RWPE1 (cell line): ENCODE results near the gene IGFALS.

Experiments
- CTCF ChIA-PET: fragments of 350-600 bp; sonication (Branson Sonifier 250); formaldehyde crosslinking; extraction: SDS; loops from one replicate; lab custom pipeline; 2021; lab: Yijun Ruan, JAX
- POLR2A ChIA-PET: fragments of 400-600 bp; formaldehyde crosslinking; extraction: SDS; loops from one replicate; lab custom pipeline; 2020; ENCODE audit warnings: antibody characterized with exemption; ENCODE audit not compliant: low non-redundant PET; lab: Yijun Ruan, JAX
- DNase-seq: peaks from one replicate; pipeline ENCODE4 v3.0.0; 2012; ENCODE audit warnings: low spot score
- H3K27ac ChIP-seq: fragments of 450-650 bp; 2 replicates; pipeline ENCODE4 v1.5.1; 2017
- TF ChIP-seq, protein P1 (sequence below): fragments of 450-650 bp; conservative IDR thresholded peaks from 2 replicates; pipeline ENCODE4 v1.5.1; 2017; ENCODE audit warnings: low read depth, mild to moderate bottlenecking

The IGFALS gene

DNA sequence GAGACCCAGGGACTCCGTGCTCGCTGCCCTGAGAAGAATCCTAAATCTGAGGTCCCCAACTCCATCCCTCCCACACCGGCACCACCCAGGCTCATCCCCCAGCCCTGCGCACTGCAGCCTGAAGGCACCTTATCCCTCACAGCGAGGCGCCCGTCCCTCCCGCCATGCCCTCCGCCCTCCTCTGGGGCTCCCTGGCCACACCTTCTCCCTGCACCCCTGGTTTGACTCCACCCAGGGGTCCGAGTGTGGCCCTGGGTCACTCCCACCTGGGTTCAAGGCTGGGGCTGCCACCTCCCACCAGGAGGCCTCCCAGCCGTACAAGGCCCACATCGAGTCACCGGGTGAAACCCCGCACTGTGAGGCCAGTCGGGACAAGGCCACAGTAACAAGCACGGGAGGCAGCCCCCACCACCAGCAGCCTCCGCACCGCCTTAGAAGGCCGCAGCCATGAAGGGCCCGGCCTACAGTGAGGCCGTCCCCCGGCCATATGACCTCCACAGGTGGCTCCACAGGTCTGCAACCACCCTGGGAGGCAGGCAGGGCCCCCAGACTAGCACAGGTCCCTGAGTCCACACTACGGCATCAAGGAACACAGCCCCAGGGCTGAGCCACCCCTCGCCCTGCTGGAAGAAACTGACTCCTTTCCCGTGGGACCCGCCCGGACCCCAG is 24.8 kb upstream of the IGFALS start:
- H3K27ac ChIP-seq: no peak overlapping the region
- no peak for DNase-seq
- TF ChIP-seq, protein P1, sequence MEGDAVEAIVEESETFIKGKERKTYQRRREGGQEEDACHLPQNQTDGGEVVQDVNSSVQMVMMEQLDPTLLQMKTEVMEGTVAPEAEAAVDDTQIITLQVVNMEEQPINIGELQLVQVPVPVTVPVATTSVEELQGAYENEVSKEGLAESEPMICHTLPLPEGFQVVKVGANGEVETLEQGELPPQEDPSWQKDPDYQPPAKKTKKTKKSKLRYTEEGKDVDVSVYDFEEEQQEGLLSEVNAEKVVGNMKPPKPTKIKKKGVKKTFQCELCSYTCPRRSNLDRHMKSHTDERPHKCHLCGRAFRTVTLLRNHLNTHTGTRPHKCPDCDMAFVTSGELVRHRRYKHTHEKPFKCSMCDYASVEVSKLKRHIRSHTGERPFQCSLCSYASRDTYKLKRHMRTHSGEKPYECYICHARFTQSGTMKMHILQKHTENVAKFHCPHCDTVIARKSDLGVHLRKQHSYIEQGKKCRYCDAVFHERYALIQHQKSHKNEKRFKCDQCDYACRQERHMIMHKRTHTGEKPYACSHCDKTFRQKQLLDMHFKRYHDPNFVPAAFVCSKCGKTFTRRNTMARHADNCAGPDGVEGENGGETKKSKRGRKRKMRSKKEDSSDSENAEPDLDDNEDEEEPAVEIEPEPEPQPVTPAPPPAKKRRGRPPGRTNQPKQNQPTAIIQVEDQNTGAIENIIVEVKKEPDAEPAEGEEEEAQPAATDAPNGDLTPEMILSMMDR: no peak
- ChIA-PET POLR2A (no interaction called here), CTCF (no interaction called here)

DNA sequence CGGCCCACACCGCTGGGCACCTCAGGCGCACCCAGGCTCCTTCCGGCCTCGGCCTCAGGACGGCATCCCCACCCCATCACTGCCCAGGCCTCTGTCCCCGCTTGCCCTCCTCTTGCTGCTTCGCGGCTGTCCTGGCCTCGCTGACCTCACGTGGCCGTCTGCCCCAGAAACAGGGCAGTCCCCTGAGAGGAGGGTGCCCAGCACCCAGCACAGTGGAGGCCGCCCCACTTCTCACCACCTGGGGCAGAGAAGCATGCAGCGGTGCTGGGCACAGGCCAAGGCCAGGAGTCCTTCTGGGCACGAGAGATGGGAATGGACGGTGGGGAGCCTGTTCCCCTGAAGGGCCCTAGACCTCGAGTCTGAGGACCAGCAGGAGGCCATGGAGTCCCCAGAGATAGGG is 24.2 kb upstream of the IGFALS start:
- TF ChIP-seq, protein P1: no peak
- ChIA-PET POLR2A (no interaction called here), CTCF (no interaction called here)
- H3K27ac ChIP-seq: no peak overlapping the region
- no peak for DNase-seq

DNA sequence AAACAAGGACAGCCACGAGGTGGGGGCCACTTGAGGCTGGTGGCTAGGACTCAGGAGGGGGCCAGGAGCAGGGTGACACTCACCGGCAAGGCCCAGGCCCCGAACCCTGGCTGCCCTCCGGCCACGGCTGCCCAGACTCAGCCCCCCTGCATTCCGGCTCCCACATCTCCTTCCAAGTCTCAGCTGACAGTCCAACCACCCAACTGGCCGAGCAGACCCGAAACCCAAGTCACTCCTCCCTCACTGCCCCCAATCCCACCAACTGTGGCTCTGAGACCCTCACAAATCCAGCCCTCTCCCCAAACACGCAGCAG is 23.7 kb upstream of the IGFALS start:
- H3K27ac ChIP-seq: no peak overlapping the region
- ChIA-PET CTCF (no interaction called here), POLR2A (no interaction called here)
- TF ChIP-seq, protein P1: no peak
- DNase-seq: no peak

DNA sequence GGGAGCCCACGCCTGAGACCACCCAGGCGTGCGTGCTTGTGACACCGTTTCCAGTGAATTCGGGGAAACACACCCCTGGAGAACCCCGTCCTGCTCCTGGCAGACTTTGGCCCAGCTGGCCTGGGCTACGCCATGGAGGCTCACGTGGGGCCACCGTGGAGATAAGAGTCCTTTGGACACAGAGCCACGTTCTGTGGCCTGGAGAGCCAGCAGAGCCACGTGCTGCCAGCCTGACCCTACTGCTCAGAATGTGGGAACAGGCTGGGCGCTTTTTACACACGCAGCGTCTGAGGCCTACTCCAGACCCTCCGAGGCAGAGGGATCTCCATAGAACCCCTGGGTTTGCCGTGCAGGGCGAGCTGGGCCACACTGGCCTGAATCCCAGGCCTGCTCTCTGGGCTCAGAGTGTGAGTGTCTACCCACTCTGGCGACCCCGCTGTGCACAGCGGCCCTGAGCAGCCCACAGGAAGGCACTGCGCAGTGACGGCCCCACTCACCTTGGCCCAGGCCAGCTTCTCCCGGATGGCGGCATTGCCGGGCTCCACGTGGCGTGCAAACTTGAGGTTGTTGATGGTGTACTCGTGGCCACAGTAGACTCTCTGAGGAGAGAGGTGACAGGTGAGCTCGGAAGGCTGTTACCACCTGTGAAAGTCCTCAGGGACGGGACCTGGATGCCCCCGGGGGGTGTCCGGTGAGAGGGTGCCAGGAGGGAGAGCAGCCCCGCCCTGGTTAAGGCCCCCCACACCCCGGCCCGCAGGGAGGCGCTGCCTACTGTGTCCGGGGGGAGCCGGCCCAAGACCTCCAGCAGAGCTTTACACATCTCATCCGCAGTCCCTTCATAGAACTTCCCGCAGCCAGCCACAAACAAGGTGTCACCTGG is 23.1 kb upstream of the IGFALS start:
- ChIA-PET CTCF (no interaction called here), POLR2A (interaction anchor here (0.5 kb wide), 1 partner anchor 26 kb away, joined by 4 read pairs; no protein-coding TSS in a partner anchor)
- TF ChIP-seq, protein P1: no peak
- H3K27ac ChIP-seq: no peak overlapping the region
- no peak for DNase-seq

DNA sequence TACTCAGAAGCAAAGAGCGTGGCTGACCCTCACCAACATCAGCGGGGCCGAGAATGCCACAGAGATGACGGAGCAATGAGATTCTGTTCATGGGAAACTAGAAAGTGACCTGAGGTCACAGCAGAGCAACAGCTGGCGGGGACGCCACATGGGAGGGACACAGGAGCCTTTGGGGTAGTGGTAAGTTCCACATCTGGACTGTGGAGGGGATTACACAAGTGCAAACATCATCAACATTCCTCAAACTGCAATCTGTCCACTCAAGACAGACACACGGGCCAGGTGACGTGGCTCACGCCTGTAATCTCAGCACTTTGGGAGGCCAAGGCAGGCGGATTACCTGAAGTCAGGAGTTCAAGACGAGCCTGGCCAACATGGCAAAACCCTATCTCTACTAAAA is 22.0 kb upstream of the IGFALS start:
- POLR2A ChIA-PET: interaction anchor here (0.6 kb wide), 1 partner anchor 39 kb away, joined by 5 read pairs; no protein-coding TSS in a partner anchor
- no peak for DNase-seq
- TF ChIP-seq, protein P1: no peak
- H3K27ac ChIP-seq: peak overlapping the region; percentile 24; the same call in 1 of the 2 replicates
- CTCF ChIA-PET: interaction anchor here (0.7 kb wide), 1 partner anchor 270 kb away, joined by 4 read pairs; no protein-coding TSS in a partner anchor

DNA sequence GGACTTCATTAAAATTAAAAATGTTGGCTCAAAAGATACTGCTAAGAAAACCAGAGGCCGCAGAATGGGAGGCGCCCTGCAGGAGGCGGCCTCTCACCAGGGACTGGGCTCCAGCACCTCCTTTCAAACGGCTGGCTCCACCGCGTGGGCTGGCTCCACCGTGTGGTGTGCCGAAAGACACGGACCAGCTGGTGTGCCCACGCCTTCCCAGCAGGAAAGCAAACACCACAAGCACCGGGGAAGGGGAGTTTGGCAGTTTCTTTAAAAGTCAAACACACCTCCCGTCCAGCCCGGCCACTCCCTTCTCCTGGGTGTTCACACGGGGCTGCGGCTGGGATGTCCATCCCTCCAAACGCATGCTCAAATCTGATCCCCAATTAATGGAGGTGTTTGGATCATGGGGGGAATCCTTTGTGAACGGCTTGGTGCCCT is 19.2 kb upstream of the IGFALS start:
- H3K27ac ChIP-seq: peak overlapping the region; percentile 50
- POLR2A ChIA-PET: no interaction called here
- DNase-seq: peak; percentile 29
- CTCF ChIA-PET: interaction anchor here (0.6 kb wide), 3 partner anchors 61 to 449 kb away, joined by 3 to 4 read pairs (median 4); no protein-coding TSS in a partner anchor
- TF ChIP-seq, protein P1: peak; percentile 70
